ENCODE results near the gene NCEH1. TPM values are rescaled to one million over a fixed set of nuclear protein-coding genes. Genes with fewer than 3 reads are reported as not detected.

Gene NCEH1
- total RNA-seq, 4 donors from 2014 or later = 4.5 to 9.3 (median 6.1) TPM

GRCh38 chr3:172647823-172648222 is 63.0 kb downstream of the NCEH1 start:
- H3K36me3 ChIP-seq = peaks cover 0 to 7% of the 10 kb centered on the region in 2 donors
- TF ChIP-seq POLR2A (IDR thresholded peaks at IDR 0.05) = no peak
- TF ChIP-seq, protein P1, sequence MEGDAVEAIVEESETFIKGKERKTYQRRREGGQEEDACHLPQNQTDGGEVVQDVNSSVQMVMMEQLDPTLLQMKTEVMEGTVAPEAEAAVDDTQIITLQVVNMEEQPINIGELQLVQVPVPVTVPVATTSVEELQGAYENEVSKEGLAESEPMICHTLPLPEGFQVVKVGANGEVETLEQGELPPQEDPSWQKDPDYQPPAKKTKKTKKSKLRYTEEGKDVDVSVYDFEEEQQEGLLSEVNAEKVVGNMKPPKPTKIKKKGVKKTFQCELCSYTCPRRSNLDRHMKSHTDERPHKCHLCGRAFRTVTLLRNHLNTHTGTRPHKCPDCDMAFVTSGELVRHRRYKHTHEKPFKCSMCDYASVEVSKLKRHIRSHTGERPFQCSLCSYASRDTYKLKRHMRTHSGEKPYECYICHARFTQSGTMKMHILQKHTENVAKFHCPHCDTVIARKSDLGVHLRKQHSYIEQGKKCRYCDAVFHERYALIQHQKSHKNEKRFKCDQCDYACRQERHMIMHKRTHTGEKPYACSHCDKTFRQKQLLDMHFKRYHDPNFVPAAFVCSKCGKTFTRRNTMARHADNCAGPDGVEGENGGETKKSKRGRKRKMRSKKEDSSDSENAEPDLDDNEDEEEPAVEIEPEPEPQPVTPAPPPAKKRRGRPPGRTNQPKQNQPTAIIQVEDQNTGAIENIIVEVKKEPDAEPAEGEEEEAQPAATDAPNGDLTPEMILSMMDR (IDR thresholded peaks at IDR 0.05) = no peak
- TF ChIP-seq POLR2AphosphoS5 (IDR thresholded peaks at IDR 0.05) = no peak
- no peak for TF ChIP-seq EP300 (IDR thresholded peaks at IDR 0.05)
- H3K4me3 ChIP-seq = no peak overlapping the region
- H3K27me3 ChIP-seq = no peaks in the 10 kb centered on the region
- H3K9me3 ChIP-seq = no peaks in the 10 kb centered on the region
- no peak for ATAC-seq
- H3K4me1 ChIP-seq = peaks cover 0 to 42% (median 14%) of the 10 kb centered on the region in 3 donors
- peak overlapping the region in 2 of 4 donors; percentile 26 to 41 for H3K27ac ChIP-seq
- 82 to 96% methylated on average over 5 to 7 of the region's 14 CpGs for whole genome bisulfite sequencing, 2 donors (ENCODE audit: low coverage in 1 of 2)

- TF ChIP-seq, protein P1 (IDR thresholded peaks at IDR 0.05) = no peak
- Histone ChIP-seq H3K9me3 (no peaks in the 10 kb centered on the region), H3K36me3 (peaks cover 0 to 12% of the 10 kb centered on the region in 2 donors), H3K4me1 (peaks cover 0 to 42% (median 14%) of the 10 kb centered on the region in 3 donors), H3K27me3 (no peaks in the 10 kb centered on the region), H3K4me3 (no peak overlapping the region), H3K27ac (no peak overlapping the region)
- ATAC-seq = no peak
- 39 to 44% methylated on average over 3 of the region's 3 CpGs for WGBS, 2 donors (ENCODE audit: low coverage in 1 of 2)
Observed at GRCh38 chr3:172647080-172647479, 63.8 kb downstream of the NCEH1 start.

DNA sequence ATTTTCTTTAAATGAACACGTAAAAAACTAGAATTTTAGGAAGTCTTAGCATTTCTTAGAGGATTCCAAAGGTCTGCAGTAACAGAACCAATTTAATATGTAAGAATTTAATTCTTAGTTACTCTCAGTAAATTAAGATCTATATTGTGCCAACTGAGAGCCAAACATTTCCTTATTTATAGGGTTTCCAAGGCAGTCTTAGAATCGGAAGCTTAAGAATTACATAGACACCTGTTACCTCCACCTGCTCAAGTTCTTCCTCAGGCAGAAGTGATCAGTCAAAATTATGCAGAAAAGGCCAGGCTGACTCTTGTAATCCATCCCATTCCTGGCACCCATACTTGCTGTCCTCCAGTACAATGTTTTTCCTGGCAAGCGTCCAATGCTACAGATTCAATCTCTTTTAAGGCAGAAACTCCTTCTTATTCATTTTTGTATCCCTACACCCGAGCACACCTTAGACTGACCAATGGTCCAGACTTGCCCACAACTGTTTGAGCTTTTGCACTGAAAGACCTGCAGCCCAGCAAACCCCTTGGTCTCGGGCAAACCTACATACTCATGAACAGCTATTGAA is 64.3 kb downstream of the NCEH1 start:
- H3K27me3 ChIP-seq = no peaks in the 10 kb centered on the region
- ATAC-seq = no peak
- TF ChIP-seq EP300 (IDR thresholded peaks at IDR 0.05) (no peak), POLR2AphosphoS5 (IDR thresholded peaks at IDR 0.05) (no peak), POLR2A (IDR thresholded peaks at IDR 0.05) (no peak)
- TF ChIP-seq, protein P1 (IDR thresholded peaks at IDR 0.05) = no peak
- H3K4me1 ChIP-seq = peaks cover 0 to 42% (median 14%) of the 10 kb centered on the region in 3 donors
- WGBS, 2 donors (ENCODE audit: low coverage in 1 of 2) = 54 to 67% methylated on average over 5 of the region's 5 CpGs
- H3K9me3 ChIP-seq = no peaks in the 10 kb centered on the region
- peaks cover 0 to 16% of the 10 kb centered on the region in 2 donors for H3K36me3 ChIP-seq
- no peak overlapping the region for H3K27ac ChIP-seq
- no peak overlapping the region for H3K4me3 ChIP-seq

GRCh38 chr3:172644258-172644657 is 66.6 kb downstream of the NCEH1 start:
- Histone ChIP-seq H3K27ac (no peak overlapping the region), H3K4me1 (peaks cover 0 to 34% (median 13%) of the 10 kb centered on the region in 3 donors), H3K27me3 (no peaks in the 10 kb centered on the region), H3K9me3 (no peaks in the 10 kb centered on the region), H3K4me3 (no peak overlapping the region), H3K36me3 (peaks cover 0 to 19% of the 10 kb centered on the region in 2 donors)
- no peak for ATAC-seq
- TF ChIP-seq EP300 (IDR thresholded peaks at IDR 0.05) (no peak), POLR2A (IDR thresholded peaks at IDR 0.05) (no peak), POLR2AphosphoS5 (IDR thresholded peaks at IDR 0.05) (no peak)
- TF ChIP-seq, protein P1 (IDR thresholded peaks at IDR 0.05) = no peak
- WGBS, 2 donors (ENCODE audit: low coverage in 1 of 2) = 100% methylated on average over 1 to 3 of the region's 3 CpGs

DNA sequence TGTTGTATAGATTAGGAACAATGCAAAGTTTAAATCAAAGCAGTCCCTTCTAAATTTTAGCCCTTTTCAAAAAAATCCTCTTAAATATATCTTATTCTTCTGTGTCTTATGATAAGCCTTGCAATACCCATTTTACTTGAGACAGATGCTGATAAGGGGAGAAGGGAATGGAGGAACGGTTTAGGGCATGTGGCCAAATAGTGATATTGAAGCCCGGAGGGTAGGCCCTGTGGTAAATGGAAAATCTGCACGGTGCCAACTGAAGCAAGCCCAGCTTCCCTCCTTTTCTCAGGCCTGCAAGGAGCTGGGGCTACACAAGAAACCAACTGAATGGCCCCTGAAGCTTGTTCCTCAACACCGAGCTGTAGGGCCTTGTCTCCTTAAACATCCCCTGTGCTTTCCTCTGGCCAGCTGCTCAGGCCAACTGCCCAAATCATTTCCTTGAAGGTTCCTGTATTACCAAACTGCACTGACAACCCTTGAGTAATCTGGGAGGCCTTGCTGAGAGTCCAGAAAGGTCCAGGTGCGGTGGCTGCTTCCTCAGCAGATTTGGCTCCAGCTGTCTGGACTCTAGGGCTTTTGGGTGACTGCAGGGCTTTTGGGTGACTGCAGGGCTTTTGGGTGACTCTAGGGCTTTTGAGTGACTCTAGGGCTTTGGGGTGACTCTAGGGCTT is 67.2 kb downstream of the NCEH1 start:
- ATAC-seq = no peak
- peaks cover 0 to 28% (median 7%) of the 10 kb centered on the region in 3 donors for H3K4me1 ChIP-seq
- 63 to 83% methylated on average over 1 to 3 of the region's 5 CpGs for WGBS, 2 donors (ENCODE audit: low coverage in 1 of 2)
- H3K27me3 ChIP-seq = no peaks in the 10 kb centered on the region
- no peaks in the 10 kb centered on the region for H3K9me3 ChIP-seq
- peaks cover 0 to 19% of the 10 kb centered on the region in 2 donors for H3K36me3 ChIP-seq
- H3K27ac ChIP-seq = no peak overlapping the region
- TF ChIP-seq POLR2A (IDR thresholded peaks at IDR 0.05) (no peak), POLR2AphosphoS5 (IDR thresholded peaks at IDR 0.05) (no peak), EP300 (IDR thresholded peaks at IDR 0.05) (no peak)
- TF ChIP-seq, protein P1 (IDR thresholded peaks at IDR 0.05) = no peak
- no peak overlapping the region for H3K4me3 ChIP-seq
